Measurements from ENCODE around the gene BMPER. TPM values are rescaled to one million over a fixed set of nuclear protein-coding genes. Genes with fewer than 3 reads are reported as not detected.

Gene BMPER
- total RNA-seq, 5 donors from 2014 or later (not counting 1 experiment from before 2014, with no cell fraction given), result 0.20 to 0.47 TPM; not detected in 3

- no peaks in the 10 kb centered on the region for H3K36me3 Mint-ChIP-seq
- Histone ChIP-seq H3K27ac (ENCODE audit: low read length) (no peak overlapping the region), H3K36me3 (ENCODE audit: control insufficient read depth in 2 of 2, extremely low read depth in 1 of 2, insufficient read depth in 1 of 2, low read length in 1 of 2) (no peaks in the 10 kb centered on the region), H3K27me3 (replicated peaks in 1 of 2; ENCODE audit: control insufficient read depth in 2 of 2, extremely low read depth in 1 of 2, insufficient read depth in 2 of 2, low read length in 1 of 2) (no peaks in the 10 kb centered on the region), H3K4me3 (ENCODE audit: control insufficient read depth in 1 of 2, extremely low read depth in 1 of 2, low read length in 1 of 2) (no peak overlapping the region), H3K9me3 (no peaks in the 10 kb centered on the region), H3K4me1 (ENCODE audit: control insufficient read depth in 1 of 2, extremely low read depth in 1 of 2, insufficient read depth in 2 of 2, low read length in 2 of 2) (no peaks in the 10 kb centered on the region)
- ChIA-PET CTCF (no interaction called here), POLR2A (no interaction called here)
- no CpG with 5 or more reads among the region's 4 CpGs for WGBS (ENCODE audit: insufficient coverage)
- H3K9me3 Mint-ChIP-seq, result peaks cover 0 to 14% (median 6%) of the 10 kb centered on the region in 3 donors
- H3K27me3 Mint-ChIP-seq, result peaks cover 0 to 1% of the 10 kb centered on the region in 2 donors
- ATAC-seq (replicated peaks in 1 of 4) (no peak), DNase-seq (no peak)
- H3K4me3 Mint-ChIP-seq, result no peak overlapping the region
- no peaks in the 10 kb centered on the region for H3K4me1 Mint-ChIP-seq
- H3K27ac Mint-ChIP-seq, result no peak overlapping the region
Observed at GRCh38 chr7:34140066-34140465, 234.7 kb downstream of the BMPER start.

DNA sequence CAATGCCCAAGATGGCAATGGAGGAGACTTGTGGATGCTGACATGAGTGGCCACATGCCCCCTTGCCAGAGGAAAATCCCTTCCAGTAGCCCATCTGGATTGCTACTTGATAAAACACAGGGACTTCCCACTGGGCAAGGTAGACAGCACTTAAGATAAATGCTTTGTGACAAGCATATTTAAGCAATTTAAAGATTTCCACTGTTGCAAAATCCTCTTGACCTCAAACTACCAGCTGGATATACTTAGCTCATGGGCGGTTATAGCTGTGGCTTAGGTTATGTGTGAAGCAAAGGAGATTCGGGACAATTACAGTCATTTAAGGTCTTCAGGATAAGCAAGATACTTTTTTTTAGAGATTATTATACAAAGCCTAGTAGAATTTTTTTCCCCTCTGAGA is 238.1 kb downstream of the BMPER start:
- CTCF ChIA-PET, result no interaction called here
- no peaks in the 10 kb centered on the region for H3K27me3 Mint-ChIP-seq
- H3K27me3 ChIP-seq (replicated peaks in 1 of 2; ENCODE audit: control insufficient read depth in 2 of 2, extremely low read depth in 1 of 2, insufficient read depth in 2 of 2, low read length in 1 of 2), result no peaks in the 10 kb centered on the region

GRCh38 chr7:34145603-34146002 is 240.3 kb downstream of the BMPER start:
- Histone ChIP-seq H3K9me3 (no peaks in the 10 kb centered on the region), H3K27me3 (replicated peaks in 1 of 2; ENCODE audit: control insufficient read depth in 2 of 2, extremely low read depth in 1 of 2, insufficient read depth in 2 of 2, low read length in 1 of 2) (no peaks in the 10 kb centered on the region), H3K4me1 (ENCODE audit: control insufficient read depth in 1 of 2, extremely low read depth in 1 of 2, insufficient read depth in 2 of 2, low read length in 2 of 2) (no peaks in the 10 kb centered on the region), H3K36me3 (ENCODE audit: control insufficient read depth in 2 of 2, extremely low read depth in 1 of 2, insufficient read depth in 1 of 2, low read length in 1 of 2) (no peaks in the 10 kb centered on the region), H3K4me3 (ENCODE audit: control insufficient read depth in 1 of 2, extremely low read depth in 1 of 2, low read length in 1 of 2) (no peak overlapping the region), H3K27ac (ENCODE audit: low read length) (no peak overlapping the region)
- ATAC-seq (replicated peaks in 1 of 4) (no peak), DNase-seq (no peak)
- WGBS (ENCODE audit: insufficient coverage), result no CpG with 5 or more reads among the region's 1 CpG
- Mint-ChIP-seq H3K27ac (no peak overlapping the region), H3K9me3 (peaks cover 0 to 11% (median 2%) of the 10 kb centered on the region in 3 donors), H3K4me3 (no peak overlapping the region), H3K36me3 (no peaks in the 10 kb centered on the region), H3K27me3 (no peaks in the 10 kb centered on the region), H3K4me1 (no peaks in the 10 kb centered on the region)
- CTCF ChIA-PET, result no interaction called here
- POLR2A ChIA-PET, result no interaction called here

More for the DNA sequence above, 238.1 kb downstream of the BMPER start:
- Mint-ChIP-seq H3K27ac (no peak overlapping the region), H3K9me3 (peaks cover 0 to 14% (median 6%) of the 10 kb centered on the region in 3 donors), H3K4me1 (no peaks in the 10 kb centered on the region), H3K4me3 (no peak overlapping the region), H3K36me3 (no peaks in the 10 kb centered on the region)
- Histone ChIP-seq H3K4me1 (ENCODE audit: control insufficient read depth in 1 of 2, extremely low read depth in 1 of 2, insufficient read depth in 2 of 2, low read length in 2 of 2) (no peaks in the 10 kb centered on the region), H3K9me3 (no peaks in the 10 kb centered on the region), H3K27ac (ENCODE audit: low read length) (no peak overlapping the region), H3K4me3 (ENCODE audit: control insufficient read depth in 1 of 2, extremely low read depth in 1 of 2, low read length in 1 of 2) (no peak overlapping the region), H3K36me3 (ENCODE audit: control insufficient read depth in 2 of 2, extremely low read depth in 1 of 2, insufficient read depth in 1 of 2, low read length in 1 of 2) (no peaks in the 10 kb centered on the region)
- DNase-seq (no peak), ATAC-seq (replicated peaks in 1 of 4) (no peak)
- no CpG with 5 or more reads among the region's 2 CpGs for WGBS (ENCODE audit: insufficient coverage)
- POLR2A ChIA-PET, result no interaction called here

DNA sequence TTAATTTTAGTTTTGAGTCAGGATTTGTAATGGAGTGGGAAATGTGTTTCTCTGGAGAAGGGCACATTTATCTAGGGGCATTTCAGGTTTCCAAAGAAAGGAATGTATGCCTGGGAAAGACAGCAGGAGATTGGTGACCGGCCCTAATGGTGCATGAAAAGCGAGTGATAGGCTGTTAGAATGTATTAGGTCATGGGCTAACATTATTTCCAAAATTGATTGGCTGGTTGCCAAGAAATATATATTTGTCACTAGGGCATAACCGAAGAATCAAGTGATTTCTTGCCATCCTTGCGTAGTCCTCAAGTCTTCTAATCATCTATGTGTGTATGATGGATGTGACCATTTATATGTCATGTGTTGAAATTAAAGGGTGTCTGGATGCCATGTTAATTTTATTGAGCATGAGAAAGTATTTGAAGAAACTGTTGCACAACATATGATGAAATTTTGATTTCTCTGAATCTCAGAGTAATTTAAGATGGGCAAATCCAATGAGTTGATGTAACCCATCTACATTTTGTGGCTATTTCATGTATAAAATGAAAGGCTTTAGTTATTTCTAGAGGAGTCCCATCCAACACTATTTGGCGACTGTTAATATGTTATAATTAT is 248.4 kb downstream of the BMPER start:
- no peaks in the 10 kb centered on the region for H3K4me1 ChIP-seq (ENCODE audit: control insufficient read depth in 1 of 2, extremely low read depth in 1 of 2, insufficient read depth in 2 of 2, low read length in 2 of 2)
- H3K4me1 Mint-ChIP-seq, result no peaks in the 10 kb centered on the region
- ATAC-seq (replicated peaks in 1 of 4) (no peak), DNase-seq (no peak)
- H3K27ac ChIP-seq (ENCODE audit: low read length), result no peak overlapping the region
- 91% methylated on average over 2 of the region's 5 CpGs for WGBS (ENCODE audit: insufficient coverage)
- H3K4me3 Mint-ChIP-seq, result no peak overlapping the region
- POLR2A ChIA-PET, result no interaction called here
- H3K27me3 ChIP-seq (replicated peaks in 1 of 2; ENCODE audit: control insufficient read depth in 2 of 2, extremely low read depth in 1 of 2, insufficient read depth in 2 of 2, low read length in 1 of 2), result no peaks in the 10 kb centered on the region
- no peak overlapping the region for H3K4me3 ChIP-seq (ENCODE audit: control insufficient read depth in 1 of 2, extremely low read depth in 1 of 2, low read length in 1 of 2)
- no peaks in the 10 kb centered on the region for H3K9me3 ChIP-seq
- H3K36me3 ChIP-seq (ENCODE audit: control insufficient read depth in 2 of 2, extremely low read depth in 1 of 2, insufficient read depth in 1 of 2, low read length in 1 of 2), result no peaks in the 10 kb centered on the region
- H3K27me3 Mint-ChIP-seq, result no peaks in the 10 kb centered on the region
- no peak overlapping the region for H3K27ac Mint-ChIP-seq
- no peaks in the 10 kb centered on the region for H3K36me3 Mint-ChIP-seq
- peaks cover 0 to 3% (median 0%) of the 10 kb centered on the region in 3 donors for H3K9me3 Mint-ChIP-seq
- CTCF ChIA-PET, result no interaction called here

GRCh38 chr7:34155220-34155908 is 250.0 kb downstream of the BMPER start:
- DNase-seq, result no peak
- no peak overlapping the region for H3K4me3 ChIP-seq (ENCODE audit: control insufficient read depth in 1 of 2, extremely low read depth in 1 of 2, low read length in 1 of 2)
- ATAC-seq (replicated peaks in 1 of 4), result no peak
- Mint-ChIP-seq H3K27me3 (no peaks in the 10 kb centered on the region), H3K9me3 (peaks cover 0 to 3% (median 0%) of the 10 kb centered on the region in 3 donors), H3K27ac (no peak overlapping the region), H3K4me1 (no peaks in the 10 kb centered on the region), H3K36me3 (no peaks in the 10 kb centered on the region), H3K4me3 (no peak overlapping the region)
- no peak overlapping the region for H3K27ac ChIP-seq (ENCODE audit: low read length)
- no peaks in the 10 kb centered on the region for H3K27me3 ChIP-seq (replicated peaks in 1 of 2; ENCODE audit: control insufficient read depth in 2 of 2, extremely low read depth in 1 of 2, insufficient read depth in 2 of 2, low read length in 1 of 2)
- H3K9me3 ChIP-seq, result no peaks in the 10 kb centered on the region
- no peaks in the 10 kb centered on the region for H3K4me1 ChIP-seq (ENCODE audit: control insufficient read depth in 1 of 2, extremely low read depth in 1 of 2, insufficient read depth in 2 of 2, low read length in 2 of 2)
- H3K36me3 ChIP-seq (ENCODE audit: control insufficient read depth in 2 of 2, extremely low read depth in 1 of 2, insufficient read depth in 1 of 2, low read length in 1 of 2), result no peaks in the 10 kb centered on the region
- CTCF ChIA-PET, result no interaction called here
- POLR2A ChIA-PET, result no interaction called here
- no CpG with 5 or more reads among the region's 3 CpGs for WGBS (ENCODE audit: insufficient coverage)

DNA sequence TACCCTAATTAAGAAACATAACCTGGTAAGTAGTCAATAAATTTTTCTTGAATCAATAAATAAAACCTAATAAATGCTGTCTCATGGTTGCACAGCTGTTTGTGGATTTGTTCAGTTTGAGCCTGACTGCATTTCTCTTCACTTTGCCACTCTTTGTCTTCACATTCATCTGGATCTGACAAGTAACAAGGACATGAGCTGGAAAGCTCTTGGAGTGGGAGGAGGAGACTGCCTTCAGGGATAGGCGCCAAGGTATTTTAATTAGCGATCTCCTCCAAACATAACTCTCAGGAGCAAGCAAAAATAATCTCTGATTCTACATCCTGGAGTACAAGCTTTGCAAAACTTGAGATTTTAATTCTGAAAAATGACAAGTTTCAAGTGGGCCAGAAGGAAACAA is 251.0 kb downstream of the BMPER start:
- H3K9me3 Mint-ChIP-seq, result peaks cover 0 to 3% (median 0%) of the 10 kb centered on the region in 3 donors
- POLR2A ChIA-PET, result no interaction called here
- CTCF ChIA-PET, result no interaction called here

More for the DNA sequence above, 251.0 kb downstream of the BMPER start:
- Histone ChIP-seq H3K27me3 (replicated peaks in 1 of 2; ENCODE audit: control insufficient read depth in 2 of 2, extremely low read depth in 1 of 2, insufficient read depth in 2 of 2, low read length in 1 of 2) (no peaks in the 10 kb centered on the region), H3K4me3 (ENCODE audit: control insufficient read depth in 1 of 2, extremely low read depth in 1 of 2, low read length in 1 of 2) (no peak overlapping the region), H3K36me3 (ENCODE audit: control insufficient read depth in 2 of 2, extremely low read depth in 1 of 2, insufficient read depth in 1 of 2, low read length in 1 of 2) (no peaks in the 10 kb centered on the region), H3K4me1 (ENCODE audit: control insufficient read depth in 1 of 2, extremely low read depth in 1 of 2, insufficient read depth in 2 of 2, low read length in 2 of 2) (no peaks in the 10 kb centered on the region), H3K9me3 (no peaks in the 10 kb centered on the region), H3K27ac (ENCODE audit: low read length) (no peak overlapping the region)
- H3K4me1 Mint-ChIP-seq, result no peaks in the 10 kb centered on the region
- WGBS (ENCODE audit: insufficient coverage), result no CpG with 5 or more reads among the region's 2 CpGs
- H3K27me3 Mint-ChIP-seq, result no peaks in the 10 kb centered on the region
- DNase-seq, result no peak
- no peak for ATAC-seq (replicated peaks in 1 of 4)
- no peak overlapping the region for H3K27ac Mint-ChIP-seq
- no peaks in the 10 kb centered on the region for H3K36me3 Mint-ChIP-seq
- H3K4me3 Mint-ChIP-seq, result no peak overlapping the region
